Activated naive CD4-positive, alpha-beta T cell treated with anti-CD3 and anti-CD28 coated beads for 36 hours (primary cell): ENCODE measurements around the gene GRIK4. TPM values are rescaled to one million over a fixed set of nuclear protein-coding genes. Genes with fewer than 3 reads are reported as not detected.

Source experiments
- CTCF ChIA-PET: fragments of 350-600 bp; sonication (Branson Sonifier 250); formaldehyde crosslinking; loops from one replicate; lab custom pipeline; 2021; ENCODE audit warnings: antibody characterized with exemption; lab: Charles Lee
- DNase-seq: peaks from one replicate; pipeline ENCODE4 v3.0.0-alpha.2; 2020
- H3K27ac Mint-ChIP-seq: one replicate; pipeline ENCODE4 v1.8.0; 2021; ENCODE audit warnings: mild to moderate bottlenecking, mixed read lengths
- H3K27me3 Mint-ChIP-seq: one replicate; pipeline ENCODE4 v1.8.0; 2021; ENCODE audit warnings: low read depth, mixed read lengths
- H3K36me3 Mint-ChIP-seq: one replicate; pipeline ENCODE4 v1.8.0; 2021; ENCODE audit warnings: low read depth, mixed read lengths
- H3K4me1 Mint-ChIP-seq: one replicate; pipeline ENCODE4 v1.8.0; 2021; ENCODE audit warnings: low read depth, mixed read lengths
- H3K4me3 Mint-ChIP-seq: one replicate; pipeline ENCODE4 v1.8.0; 2021; ENCODE audit warnings: mild to moderate bottlenecking, moderate library complexity, mixed read lengths
- H3K9me3 Mint-ChIP-seq: one replicate; pipeline ENCODE4 v1.8.0; 2021; ENCODE audit warnings: mixed read lengths
- intact Hi-C: fragments of 100-400 bp; cut with micrococcal nuclease; formaldehyde crosslinking; loops from one replicate; pipeline ENCODE4 v1.15.1; 2023
- total RNA-seq, 2 experiments: library from RNA; stranded (reverse); gene quantifications; one replicate each; pipeline ENCODE4 v1.2.3, GENCODE V29; 2021

The GRIK4 gene
- total RNA-seq, 2 experiments from 2014 or later: not detected

- no peak overlapping the region for H3K4me3 Mint-ChIP-seq
- no peak for DNase-seq
- H3K4me1 Mint-ChIP-seq: no peaks in the 10 kb centered on the region
- H3K9me3 Mint-ChIP-seq: no peaks in the 10 kb centered on the region
- intact Hi-C loops: no loop called here
- peaks cover 16% of the 10 kb centered on the region for H3K27me3 Mint-ChIP-seq
- CTCF ChIA-PET: no interaction called here
- no peaks in the 10 kb centered on the region for H3K36me3 Mint-ChIP-seq
- no peak overlapping the region for H3K27ac Mint-ChIP-seq
These were observed 86.0 kb downstream of the GRIK4 start for GRCh38 chr11:120597250-120598215.

DNA sequence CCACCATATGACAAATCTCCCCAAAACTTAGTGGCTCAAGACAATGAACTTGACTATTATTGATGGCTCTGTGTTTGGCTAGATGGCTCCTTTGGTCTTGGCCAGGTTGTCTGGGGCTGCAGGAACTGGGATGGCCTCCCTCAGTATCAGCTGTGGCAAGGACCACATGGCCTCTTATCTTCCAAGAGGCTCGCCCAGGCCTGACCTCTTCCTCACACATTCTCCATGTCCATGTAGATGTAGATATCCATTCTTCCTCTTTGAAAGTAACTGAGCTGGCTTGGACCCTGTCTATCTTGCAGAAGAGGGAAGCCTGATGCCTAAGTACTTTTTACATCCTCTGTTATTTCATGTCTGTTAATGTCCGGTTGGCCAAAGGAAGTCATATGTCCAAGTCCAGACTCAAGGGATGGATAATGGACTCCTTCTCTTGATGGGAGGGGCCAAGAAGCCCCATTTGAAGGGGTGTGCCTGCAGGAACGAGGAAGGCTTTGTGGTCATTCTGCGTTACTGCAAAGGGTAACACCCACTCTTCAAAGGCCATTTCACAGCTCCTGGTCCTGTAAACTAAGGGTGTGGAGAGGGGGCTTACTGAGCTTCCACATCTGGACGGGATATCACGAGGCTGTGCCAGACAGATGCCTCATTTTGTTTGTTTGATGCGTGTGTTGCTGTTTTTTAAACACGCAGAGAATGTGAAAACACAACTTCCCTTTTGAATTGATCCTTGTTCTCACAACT lies 87.1 kb downstream of the GRIK4 start:
- Mint-ChIP-seq H3K9me3 (no peaks in the 10 kb centered on the region), H3K4me3 (no peak overlapping the region), H3K36me3 (no peaks in the 10 kb centered on the region), H3K4me1 (no peaks in the 10 kb centered on the region), H3K27me3 (peaks cover 8% of the 10 kb centered on the region), H3K27ac (no peak overlapping the region)
- CTCF ChIA-PET: no interaction called here
- no peak for DNase-seq
- intact Hi-C loops: no loop called here

DNA sequence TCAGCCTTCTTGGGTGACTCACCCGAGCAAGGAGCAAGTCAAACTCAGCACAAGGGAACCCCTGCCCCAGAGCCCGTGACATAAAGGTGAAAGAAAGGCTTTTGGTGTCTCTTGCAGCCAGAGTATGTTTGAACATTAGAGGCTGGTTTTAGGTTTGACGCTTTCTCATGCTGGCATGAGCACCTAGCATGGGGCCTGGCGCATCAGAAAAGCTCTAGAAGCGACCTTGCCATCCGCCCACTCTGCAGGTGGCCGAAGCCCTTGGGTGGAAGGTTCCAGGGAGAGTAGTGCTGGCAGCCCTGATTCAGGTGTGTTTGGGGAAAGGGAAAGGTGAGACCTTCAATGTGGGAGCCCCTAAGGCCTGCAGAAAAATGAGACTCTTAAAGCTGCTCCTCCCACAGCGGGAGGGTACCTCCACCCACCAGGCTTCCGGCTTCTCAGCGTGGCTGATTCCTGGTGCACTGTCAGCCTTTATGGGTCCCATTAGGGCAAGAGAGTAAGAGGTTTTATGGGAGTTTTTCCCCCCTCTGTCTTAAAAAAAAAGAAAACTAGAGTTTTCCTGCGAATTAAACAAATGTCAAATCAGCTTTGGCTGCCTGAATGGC lies 88.4 kb downstream of the GRIK4 start:
- H3K4me1 Mint-ChIP-seq: no peaks in the 10 kb centered on the region
- H3K36me3 Mint-ChIP-seq: no peaks in the 10 kb centered on the region
- H3K4me3 Mint-ChIP-seq: no peak overlapping the region
- no peak for DNase-seq
- H3K9me3 Mint-ChIP-seq: no peaks in the 10 kb centered on the region
- H3K27me3 Mint-ChIP-seq: peaks cover 9% of the 10 kb centered on the region
- CTCF ChIA-PET: no interaction called here
- intact Hi-C loops: no loop called here
- no peak overlapping the region for H3K27ac Mint-ChIP-seq

- H3K27me3 Mint-ChIP-seq: peaks cover 9% of the 10 kb centered on the region
- H3K9me3 Mint-ChIP-seq: no peaks in the 10 kb centered on the region
- intact Hi-C loops: no loop called here
- H3K27ac Mint-ChIP-seq: no peak overlapping the region
- H3K36me3 Mint-ChIP-seq: no peaks in the 10 kb centered on the region
- CTCF ChIA-PET: no interaction called here
- no peak for DNase-seq
- no peak overlapping the region for H3K4me3 Mint-ChIP-seq
- no peaks in the 10 kb centered on the region for H3K4me1 Mint-ChIP-seq
These were observed 90.0 kb downstream of the GRIK4 start for GRCh38 chr11:120601536-120601935.

DNA sequence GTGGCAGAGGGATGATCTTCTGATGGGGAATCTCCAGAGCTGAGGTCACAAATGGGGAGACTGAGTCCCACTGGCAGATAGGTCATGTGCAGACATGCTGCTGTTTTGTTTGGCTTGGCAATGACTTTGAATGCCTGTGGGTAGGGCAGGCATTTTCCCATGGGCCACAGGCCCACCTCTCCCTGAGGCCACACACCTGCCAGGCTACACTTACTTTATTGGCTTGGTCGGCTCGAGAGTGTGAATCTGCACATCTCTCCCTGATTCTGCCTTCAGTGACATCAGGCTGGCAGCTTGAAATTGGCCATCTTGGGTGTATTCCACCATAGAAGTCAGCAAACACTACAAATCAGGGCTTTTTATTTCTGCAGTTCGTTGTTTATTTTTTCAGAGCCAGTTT lies 91.5 kb downstream of the GRIK4 start:
- H3K9me3 Mint-ChIP-seq: no peaks in the 10 kb centered on the region
- no peak overlapping the region for H3K27ac Mint-ChIP-seq
- H3K4me3 Mint-ChIP-seq: no peak overlapping the region
- no peaks in the 10 kb centered on the region for H3K36me3 Mint-ChIP-seq
- H3K4me1 Mint-ChIP-seq: no peaks in the 10 kb centered on the region
- intact Hi-C loops: no loop called here
- peaks cover 10% of the 10 kb centered on the region for H3K27me3 Mint-ChIP-seq
- no peak for DNase-seq
- CTCF ChIA-PET: no interaction called here

DNA sequence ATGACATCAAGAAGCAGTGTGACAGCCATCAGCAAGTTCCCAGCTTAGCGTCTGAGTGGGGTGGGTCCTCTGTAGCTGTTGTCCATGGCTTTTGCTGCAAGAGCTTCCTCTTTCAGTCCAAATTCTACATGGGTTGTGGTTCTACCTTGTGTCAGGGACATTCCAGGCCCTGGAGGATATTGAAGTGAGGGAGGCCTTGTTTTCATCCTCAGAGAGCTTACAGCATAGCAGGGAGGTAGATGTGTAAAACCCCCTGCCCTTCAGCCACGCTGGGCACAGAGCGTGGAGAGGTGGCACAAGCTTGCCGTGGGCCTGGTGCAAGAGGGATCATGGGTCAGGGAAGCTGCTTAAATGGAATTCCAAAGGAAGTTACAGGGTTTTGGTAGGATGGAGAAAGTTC lies 93.9 kb downstream of the GRIK4 start:
- intact Hi-C loops: no loop called here
- no peaks in the 10 kb centered on the region for H3K4me1 Mint-ChIP-seq
- H3K27ac Mint-ChIP-seq: no peak overlapping the region

GRCh38 chr11:120606211-120607010 lies 94.9 kb downstream of the GRIK4 start:
- DNase-seq: no peak
- no peak overlapping the region for H3K4me3 Mint-ChIP-seq
- H3K27me3 Mint-ChIP-seq: peaks cover 5% of the 10 kb centered on the region
- H3K27ac Mint-ChIP-seq: no peak overlapping the region
- CTCF ChIA-PET: no interaction called here
- intact Hi-C loops: no loop called here
- no peaks in the 10 kb centered on the region for H3K36me3 Mint-ChIP-seq
- H3K4me1 Mint-ChIP-seq: peaks cover 2% of the 10 kb centered on the region
- no peaks in the 10 kb centered on the region for H3K9me3 Mint-ChIP-seq

More for the DNA sequence above, 93.9 kb downstream of the GRIK4 start:
- no peak overlapping the region for H3K4me3 Mint-ChIP-seq
- H3K27me3 Mint-ChIP-seq: peaks cover 5% of the 10 kb centered on the region
- CTCF ChIA-PET: no interaction called here
- DNase-seq: no peak
- H3K9me3 Mint-ChIP-seq: no peaks in the 10 kb centered on the region
- H3K36me3 Mint-ChIP-seq: no peaks in the 10 kb centered on the region

GRCh38 chr11:120608061-120608460 lies 96.5 kb downstream of the GRIK4 start:
- intact Hi-C loops: no loop called here
- Mint-ChIP-seq H3K4me1 (peaks cover 9% of the 10 kb centered on the region), H3K9me3 (no peaks in the 10 kb centered on the region), H3K36me3 (no peaks in the 10 kb centered on the region), H3K27ac (no peak overlapping the region), H3K27me3 (peaks cover 10% of the 10 kb centered on the region), H3K4me3 (no peak overlapping the region)
- CTCF ChIA-PET: no interaction called here
- no peak for DNase-seq

DNA sequence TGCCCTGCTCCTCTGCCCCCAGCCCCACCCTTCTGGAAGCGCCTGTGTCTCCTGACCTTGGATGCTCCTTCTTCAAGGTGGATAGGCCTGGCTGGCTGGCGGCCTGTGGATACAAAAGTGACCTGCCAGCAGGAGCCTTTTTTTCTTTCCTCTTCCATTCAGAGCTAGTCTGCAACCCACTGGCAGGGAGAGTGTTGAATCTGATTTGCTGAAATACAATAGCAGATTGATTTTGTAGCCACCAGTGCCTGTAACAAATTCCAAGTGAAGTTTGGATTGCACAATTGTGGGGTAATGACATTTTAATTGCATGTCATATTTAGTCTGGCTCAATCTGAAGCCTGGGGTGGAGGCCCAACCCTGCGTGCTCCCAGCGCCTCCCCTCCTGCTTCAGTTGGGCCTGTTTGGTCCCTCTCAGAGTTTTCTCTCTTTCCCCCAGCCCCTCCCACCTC lies 97.2 kb downstream of the GRIK4 start:
- Mint-ChIP-seq H3K36me3 (no peaks in the 10 kb centered on the region), H3K27ac (no peak overlapping the region), H3K4me1 (peaks cover 13% of the 10 kb centered on the region), H3K4me3 (no peak overlapping the region), H3K27me3 (peaks cover 10% of the 10 kb centered on the region), H3K9me3 (no peaks in the 10 kb centered on the region)
- no peak for DNase-seq
- CTCF ChIA-PET: no interaction called here
- intact Hi-C loops: no loop called here

DNA sequence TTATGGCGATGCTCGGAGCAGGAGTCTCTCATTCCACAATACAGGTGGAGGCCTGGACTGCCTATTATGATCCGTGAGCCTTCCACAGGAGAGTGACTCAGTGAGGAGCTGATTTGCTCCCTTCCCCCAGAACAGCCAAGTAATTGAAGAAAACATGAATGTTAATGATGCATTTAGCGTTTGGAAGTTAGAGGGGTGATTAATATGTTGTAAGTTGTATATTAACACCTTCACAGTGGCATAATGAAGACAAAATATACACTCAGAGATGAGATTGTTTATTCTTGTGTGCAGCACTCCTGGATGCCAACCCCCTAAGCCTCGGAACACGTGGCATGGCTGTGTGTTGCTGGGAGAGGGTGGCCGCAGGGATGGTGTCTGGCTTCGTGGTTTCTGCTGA lies 98.6 kb downstream of the GRIK4 start:
- no peak overlapping the region for H3K27ac Mint-ChIP-seq
- H3K4me3 Mint-ChIP-seq: no peak overlapping the region
- no peak for DNase-seq
- CTCF ChIA-PET: no interaction called here
- intact Hi-C loops: no loop called here
- H3K36me3 Mint-ChIP-seq: no peaks in the 10 kb centered on the region
- H3K27me3 Mint-ChIP-seq: peaks cover 12% of the 10 kb centered on the region
- H3K9me3 Mint-ChIP-seq: no peaks in the 10 kb centered on the region
- H3K4me1 Mint-ChIP-seq: peaks cover 13% of the 10 kb centered on the region

- CTCF ChIA-PET: no interaction called here
- DNase-seq: no peak
- intact Hi-C loops: no loop called here
- Mint-ChIP-seq H3K4me1 (peaks cover 13% of the 10 kb centered on the region), H3K4me3 (no peak overlapping the region), H3K27me3 (peaks cover 12% of the 10 kb centered on the region), H3K9me3 (no peaks in the 10 kb centered on the region), H3K36me3 (no peaks in the 10 kb centered on the region), H3K27ac (no peak overlapping the region)
These were observed 100.0 kb downstream of the GRIK4 start for GRCh38 chr11:120611581-120611980.
